HepG2 (cell line): ENCODE results near the gene BAMBI. TPM values are rescaled to one million over a fixed set of nuclear protein-coding genes. Genes with fewer than 3 reads are reported as not detected.

ENCODE experiments used
- GTF3A ChIP-seq: sonication (generic); formaldehyde crosslinking; conservative IDR thresholded peaks from 2 replicates; pipeline ENCODE4 v1.4.0; 2020; ENCODE audit warnings: mild to moderate bottlenecking, missing genetic modification reagents
- HOMEZ ChIP-seq: IDR thresholded peaks from 2 replicates; pipeline ENCODE4 v1.6.1; 2016; ENCODE audit warnings: low read depth
- IRF9 ChIP-seq: sonication (generic); formaldehyde crosslinking; IDR thresholded peaks from 2 replicates; pipeline ENCODE4 v1.8.0; 2022; ENCODE audit warnings: missing genetic modification reagents, mild to moderate bottlenecking, borderline replicate concordance
- MED13 ChIP-seq: sonication (generic); formaldehyde crosslinking; IDR thresholded peaks from 2 replicates; pipeline ENCODE4 v1.5.0; 2020; ENCODE audit warnings: missing genetic modification reagents
- POLR2G ChIP-seq: fragments of 200-400 bp; formaldehyde crosslinking; IDR thresholded peaks from 2 replicates; pipeline ENCODE4 v1.6.1; 2018; ENCODE audit warnings: mild to moderate bottlenecking, low read depth, low read length, moderate library complexity
- SCMH1 ChIP-seq: sonication (generic); formaldehyde crosslinking; IDR thresholded peaks from 2 replicates; pipeline ENCODE4 v1.9.0; 2021; ENCODE audit warnings: missing genetic modification reagents, mild to moderate bottlenecking, borderline replicate concordance
- SMYD3 ChIP-seq: sonication (generic); formaldehyde crosslinking; IDR thresholded peaks from 2 replicates; pipeline ENCODE4 v1.8.1; 2023; ENCODE audit warnings: mild to moderate bottlenecking, missing genetic modification reagents
- SRSF1 ChIP-seq: fragments of 200-400 bp; formaldehyde crosslinking; optimal IDR thresholded peaks from 2 replicates; pipeline ENCODE3; 2017; ENCODE audit warnings: mild to moderate bottlenecking, low read depth, low read length, moderate library complexity
- ZBED4 ChIP-seq: sonication (generic); formaldehyde crosslinking; IDR thresholded peaks from 2 replicates; pipeline ENCODE4 v1.4.0; 2020; ENCODE audit warnings: missing genetic modification reagents, borderline replicate concordance
- ZBTB42 ChIP-seq: sonication (generic); formaldehyde crosslinking; IDR thresholded peaks from 2 replicates; pipeline ENCODE4 v1.5.0; 2020; ENCODE audit warnings: mild to moderate bottlenecking, missing genetic modification reagents
- ZNF660 ChIP-seq: sonication (generic); formaldehyde crosslinking; IDR thresholded peaks from 2 replicates; pipeline ENCODE4 v1.5.1; 2020; ENCODE audit warnings: mild to moderate bottlenecking, low read depth, missing genetic modification reagents, borderline replicate concordance
- ZNF7 ChIP-seq: IDR thresholded peaks from 2 replicates; pipeline ENCODE4 v1.6.1; 2016; ENCODE audit warnings: missing biosample characterization, missing genetic modification reagents
- ZSCAN31 ChIP-seq: sonication (generic); formaldehyde crosslinking; IDR thresholded peaks from 2 replicates; pipeline ENCODE4 v1.5.0; 2020; ENCODE audit warnings: low read depth, mild to moderate bottlenecking, missing genetic modification reagents
- polyA plus RNA-seq, 8 experiments: library from polyadenylated mRNA; depleted of rRNA in 3 of 8; stranded (reverse) in 7 of 8; unstranded in 1 of 8; fragments of >200 nt; fragmentation: Illumina TruSeq in 4 of 8; extraction: Trizol in 4 of 8; gene quantifications; 2 replicates each; pipeline versions ENCODE4 v1.2.1 to v1.2.3, GENCODE V29; 2011 to 2016; ENCODE audit warnings: low read depth in 4 of 8, missing spikeins in 1 of 8, mixed read lengths in 1 of 8; ENCODE audit not compliant: insufficient read depth in 1 of 8
- total RNA-seq, 5 experiments: library from RNA; depleted of rRNA; stranded (reverse); fragments of >200 nt; fragmentation: Illumina TruSeq; extraction: Trizol; gene quantifications; 2 replicates each; pipeline ENCODE4 v1.2.3, GENCODE V29; 2016; ENCODE audit warnings: low read depth in 1 of 5
- TF ChIP-seq, protein P1 (sequence below): sonication (generic); formaldehyde crosslinking; IDR thresholded peaks from 2 replicates; pipeline ENCODE4 v1.4.0; 2020; ENCODE audit warnings: missing genetic modification reagents, borderline replicate concordance
- TF ChIP-seq, protein P2 (sequence below): sonication (generic); formaldehyde crosslinking; IDR thresholded peaks from 2 replicates; pipeline ENCODE4 v1.4.0; 2020; ENCODE audit warnings: missing genetic modification reagents
- TF ChIP-seq, protein P3 (sequence below): sonication (generic); formaldehyde crosslinking; IDR thresholded peaks from 2 replicates; pipeline ENCODE4 v1.8.1; 2023; ENCODE audit warnings: mild to moderate bottlenecking, missing genetic modification reagents, borderline replicate concordance

Gene BAMBI
- total and polyA plus RNA-seq, 2 of the 13 experiments (the other 11 are each of a cell fraction or from before 2014, with no cell fraction given): 12.0 to 23.6 TPM

DNA sequence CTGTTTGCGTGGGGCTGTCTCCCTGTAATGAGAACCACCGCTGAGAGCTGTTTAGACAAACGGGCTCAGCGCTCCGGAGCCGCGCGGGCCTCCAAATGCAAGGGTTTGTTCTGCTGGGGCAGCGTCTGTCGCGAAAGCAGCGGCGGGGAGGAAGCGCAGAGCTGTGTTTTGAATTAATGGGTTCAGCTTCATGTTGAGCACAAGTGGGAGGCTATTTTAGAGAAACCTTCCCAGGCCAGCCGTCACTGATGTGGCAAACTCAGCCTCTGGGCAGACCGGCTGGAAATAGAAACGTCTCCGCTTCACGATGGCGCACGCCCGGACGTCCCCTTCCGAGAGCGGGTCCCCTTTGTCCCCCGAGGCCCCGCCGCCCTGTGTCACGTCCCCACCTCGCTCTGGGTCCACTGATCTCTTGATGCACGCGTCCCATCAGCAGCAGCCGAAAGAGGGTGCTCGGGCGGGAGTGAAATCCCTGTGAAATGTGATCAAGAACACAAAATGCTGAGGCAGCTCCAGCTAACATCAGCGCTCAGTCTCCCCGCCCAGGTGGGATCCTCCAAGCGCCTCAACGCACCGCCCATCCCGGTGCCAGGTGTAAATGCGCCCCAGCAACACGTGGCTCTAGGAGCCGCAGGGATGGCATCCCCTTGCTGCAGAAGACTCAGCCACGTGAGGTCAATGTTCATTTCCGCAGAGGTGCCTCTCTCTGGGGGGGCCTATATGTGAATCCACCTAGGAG, 44.9 kb downstream of the BAMBI start (continued):
- TF ChIP-seq, protein P1, sequence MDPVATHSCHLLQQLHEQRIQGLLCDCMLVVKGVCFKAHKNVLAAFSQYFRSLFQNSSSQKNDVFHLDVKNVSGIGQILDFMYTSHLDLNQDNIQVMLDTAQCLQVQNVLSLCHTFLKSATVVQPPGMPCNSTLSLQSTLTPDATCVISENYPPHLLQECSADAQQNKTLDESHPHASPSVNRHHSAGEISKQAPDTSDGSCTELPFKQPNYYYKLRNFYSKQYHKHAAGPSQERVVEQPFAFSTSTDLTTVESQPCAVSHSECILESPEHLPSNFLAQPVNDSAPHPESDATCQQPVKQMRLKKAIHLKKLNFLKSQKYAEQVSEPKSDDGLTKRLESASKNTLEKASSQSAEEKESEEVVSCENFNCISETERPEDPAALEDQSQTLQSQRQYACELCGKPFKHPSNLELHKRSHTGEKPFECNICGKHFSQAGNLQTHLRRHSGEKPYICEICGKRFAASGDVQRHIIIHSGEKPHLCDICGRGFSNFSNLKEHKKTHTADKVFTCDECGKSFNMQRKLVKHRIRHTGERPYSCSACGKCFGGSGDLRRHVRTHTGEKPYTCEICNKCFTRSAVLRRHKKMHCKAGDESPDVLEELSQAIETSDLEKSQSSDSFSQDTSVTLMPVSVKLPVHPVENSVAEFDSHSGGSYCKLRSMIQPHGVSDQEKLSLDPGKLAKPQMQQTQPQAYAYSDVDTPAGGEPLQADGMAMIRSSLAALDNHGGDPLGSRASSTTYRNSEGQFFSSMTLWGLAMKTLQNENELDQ (CRISPR knock-in tag): no peak
- TF ChIP-seq SRSF1 (no peak), GTF3A (CRISPR knock-in tag) (no peak), ZSCAN31 (0 out of 2 replicates have a peak, but pooled peaks have one; percentile 36), ZBTB42 (no peak), IRF9 (CRISPR knock-in tag) (no peak), ZBED4 (no peak), HOMEZ (CRISPR knock-in tag) (no peak), MED13 (CRISPR knock-in tag) (no peak), POLR2G (peak; percentile 70), SCMH1 (no peak), ZNF7 (no peak), ZNF660 (CRISPR knock-in tag) (no peak), SMYD3 (CRISPR knock-in tag) (no peak)
- TF ChIP-seq, protein P2, sequence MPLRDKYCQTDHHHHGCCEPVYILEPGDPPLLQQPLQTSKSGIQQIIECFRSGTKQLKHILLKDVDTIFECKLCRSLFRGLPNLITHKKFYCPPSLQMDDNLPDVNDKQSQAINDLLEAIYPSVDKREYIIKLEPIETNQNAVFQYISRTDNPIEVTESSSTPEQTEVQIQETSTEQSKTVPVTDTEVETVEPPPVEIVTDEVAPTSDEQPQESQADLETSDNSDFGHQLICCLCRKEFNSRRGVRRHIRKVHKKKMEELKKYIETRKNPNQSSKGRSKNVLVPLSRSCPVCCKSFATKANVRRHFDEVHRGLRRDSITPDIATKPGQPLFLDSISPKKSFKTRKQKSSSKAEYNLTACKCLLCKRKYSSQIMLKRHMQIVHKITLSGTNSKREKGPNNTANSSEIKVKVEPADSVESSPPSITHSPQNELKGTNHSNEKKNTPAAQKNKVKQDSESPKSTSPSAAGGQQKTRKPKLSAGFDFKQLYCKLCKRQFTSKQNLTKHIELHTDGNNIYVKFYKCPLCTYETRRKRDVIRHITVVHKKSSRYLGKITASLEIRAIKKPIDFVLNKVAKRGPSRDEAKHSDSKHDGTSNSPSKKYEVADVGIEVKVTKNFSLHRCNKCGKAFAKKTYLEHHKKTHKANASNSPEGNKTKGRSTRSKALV (CRISPR knock-in tag): peak; percentile 85; the same call in 1 of the 2 replicates
- TF ChIP-seq, protein P3, sequence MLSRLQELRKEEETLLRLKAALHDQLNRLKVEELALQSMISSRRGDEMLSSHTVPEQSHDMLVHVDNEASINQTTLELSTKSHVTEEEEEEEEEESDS: no peak
